ENCODE measurements around the gene CARD8.

The CARD8 gene

GRCh38 chr19:48171710-48172109 lies 84.0 kb downstream of the CARD8 start:
- no peak for TF ChIP-seq CTCF (IDR thresholded peaks at IDR 0.05; ENCODE audit: low read depth, low read length, missing control alignments)
- DNase-seq (ENCODE audit: low read depth): no peak
- peak overlapping the region; percentile 98; the same call in 1 of the 2 replicates for H3K4me3 ChIP-seq (ENCODE audit: low read depth, low read length)

GRCh38 chr19:48170817-48171347 lies 84.8 kb downstream of the CARD8 start:
- H3K4me3 ChIP-seq (ENCODE audit: low read depth, low read length): peak overlapping the region; percentile 98
- no peak for DNase-seq (ENCODE audit: low read depth)
- no peak for TF ChIP-seq CTCF (IDR thresholded peaks at IDR 0.05; ENCODE audit: low read depth, low read length, missing control alignments)

GRCh38 chr19:48169939-48170803 lies 85.5 kb downstream of the CARD8 start, which contains the start of the genes LIG1 and ZSWIM9:
Gene LIG1, minus strand, starts transcription at chr19:48170344. Its CDS starts 4,778 bp downstream, at chr19:48165566.
Gene ZSWIM9, plus strand, starts transcription at chr19:48170680. Its CDS starts 1,123 bp downstream, at chr19:48171803.
- peak within 1 kb of the TSS; percentile 98 for H3K4me3 ChIP-seq (ENCODE audit: low read depth, low read length)
- DNase-seq (ENCODE audit: low read depth): peak; percentile 55
- TF ChIP-seq CTCF (IDR thresholded peaks at IDR 0.05; ENCODE audit: low read depth, low read length, missing control alignments): no peak

GRCh38 chr19:48169578-48169938 lies 86.2 kb downstream of the CARD8 start:
- TF ChIP-seq CTCF (IDR thresholded peaks at IDR 0.05; ENCODE audit: low read depth, low read length, missing control alignments): no peak
- no peak for DNase-seq (ENCODE audit: low read depth)
- H3K4me3 ChIP-seq (ENCODE audit: low read depth, low read length): peak overlapping the region; percentile 98

- H3K4me3 ChIP-seq (ENCODE audit: low read depth, low read length): no peak overlapping the region
- DNase-seq (ENCODE audit: low read depth): no peak
- TF ChIP-seq CTCF (IDR thresholded peaks at IDR 0.05; ENCODE audit: low read depth, low read length, missing control alignments): no peak
These were observed 87.0 kb downstream of the CARD8 start for GRCh38 chr19:48168689-48169088.

- no peak overlapping the region for H3K4me3 ChIP-seq (ENCODE audit: low read depth, low read length)
- no peak for TF ChIP-seq CTCF (IDR thresholded peaks at IDR 0.05; ENCODE audit: low read depth, low read length, missing control alignments)
- DNase-seq (ENCODE audit: low read depth): no peak
These were observed 97.4 kb downstream of the CARD8 start for GRCh38 chr19:48158210-48158790.
